Measurements from ENCODE around the gene SMARCC1.

Gene SMARCC1

GRCh38 chr3:47782446-47783308 is 984 bp upstream of the SMARCC1 start:
- H3K27ac ChIP-seq, result peak overlapping the region; percentile 91
- TF ChIP-seq ZFX (IDR thresholded peaks at IDR 0.05; ENCODE audit: borderline replicate concordance) (no peak), CTCF (IDR thresholded peaks at IDR 0.05) (no peak)

- TF ChIP-seq ZFX (IDR thresholded peaks at IDR 0.05; ENCODE audit: borderline replicate concordance) (no peak), CTCF (IDR thresholded peaks at IDR 0.05) (no peak)
- peak overlapping the region; percentile 91 for H3K27ac ChIP-seq
Measured at GRCh38 chr3:47780741-47781684, 680 bp downstream of the SMARCC1 start.

- H3K27ac ChIP-seq, result no peak overlapping the region
- TF ChIP-seq ZFX (IDR thresholded peaks at IDR 0.05; ENCODE audit: borderline replicate concordance) (no peak), CTCF (IDR thresholded peaks at IDR 0.05) (no peak)
Measured at GRCh38 chr3:47778746-47779145, 2.9 kb downstream of the SMARCC1 start.

- TF ChIP-seq ZFX (IDR thresholded peaks at IDR 0.05; ENCODE audit: borderline replicate concordance) (no peak), CTCF (IDR thresholded peaks at IDR 0.05) (no peak)
Measured at GRCh38 chr3:47772788-47773187, 8.9 kb downstream of the SMARCC1 start.

GRCh38 chr3:47772047-47772446 is 9.6 kb downstream of the SMARCC1 start:
- H3K27ac ChIP-seq, result no peak overlapping the region
- TF ChIP-seq CTCF (IDR thresholded peaks at IDR 0.05) (no peak), ZFX (IDR thresholded peaks at IDR 0.05; ENCODE audit: borderline replicate concordance) (no peak)

More at GRCh38 chr3:47772788-47773187, 8.9 kb downstream of the SMARCC1 start:
- H3K27ac ChIP-seq, result no peak overlapping the region

GRCh38 chr3:47766186-47766585 is 15.5 kb downstream of the SMARCC1 start:
- no peak overlapping the region; the same call in 1 of the 2 replicates for H3K27ac ChIP-seq
- no peak for TF ChIP-seq CTCF (IDR thresholded peaks at IDR 0.05)
- TF ChIP-seq ZFX (IDR thresholded peaks at IDR 0.05; ENCODE audit: borderline replicate concordance), result no peak
